Measurements from ENCODE around the gene ANO2. TPM values are rescaled to one million over a fixed set of nuclear protein-coding genes. Genes with fewer than 3 reads are reported as not detected.
A peak's percentile ranks its signal among the peaks of the same experiment; 100 is the strongest.

Gene ANO2
- total RNA-seq, 1 donor from 2014 or later: 82.9 TPM

GRCh38 chr12:5773550-5773949 lies 171.5 kb downstream of the ANO2 start:
- no peak for DNase-seq

DNA sequence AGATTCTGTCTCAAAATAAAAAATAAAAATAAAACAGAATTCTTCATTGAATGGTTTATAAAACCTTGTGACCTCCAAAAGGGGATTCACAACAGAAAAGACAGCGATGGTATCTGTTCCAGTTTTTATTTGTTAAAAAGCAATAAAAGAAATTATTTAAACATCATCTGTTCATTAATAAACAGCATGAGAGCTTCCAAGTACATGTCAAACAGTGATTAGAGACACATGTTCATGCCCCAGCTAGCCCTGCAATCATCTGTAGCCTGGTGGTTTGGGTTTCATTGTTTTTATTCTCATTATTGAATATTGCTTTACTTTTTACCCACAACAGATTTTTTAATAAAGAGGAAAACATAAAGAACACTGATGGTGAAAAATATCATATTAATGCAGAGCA lies 173.3 kb downstream of the ANO2 start:
- DNase-seq: no peak

- DNase-seq: no peak
Measured at GRCh38 chr12:5770727-5771126, 174.3 kb downstream of the ANO2 start.

DNA sequence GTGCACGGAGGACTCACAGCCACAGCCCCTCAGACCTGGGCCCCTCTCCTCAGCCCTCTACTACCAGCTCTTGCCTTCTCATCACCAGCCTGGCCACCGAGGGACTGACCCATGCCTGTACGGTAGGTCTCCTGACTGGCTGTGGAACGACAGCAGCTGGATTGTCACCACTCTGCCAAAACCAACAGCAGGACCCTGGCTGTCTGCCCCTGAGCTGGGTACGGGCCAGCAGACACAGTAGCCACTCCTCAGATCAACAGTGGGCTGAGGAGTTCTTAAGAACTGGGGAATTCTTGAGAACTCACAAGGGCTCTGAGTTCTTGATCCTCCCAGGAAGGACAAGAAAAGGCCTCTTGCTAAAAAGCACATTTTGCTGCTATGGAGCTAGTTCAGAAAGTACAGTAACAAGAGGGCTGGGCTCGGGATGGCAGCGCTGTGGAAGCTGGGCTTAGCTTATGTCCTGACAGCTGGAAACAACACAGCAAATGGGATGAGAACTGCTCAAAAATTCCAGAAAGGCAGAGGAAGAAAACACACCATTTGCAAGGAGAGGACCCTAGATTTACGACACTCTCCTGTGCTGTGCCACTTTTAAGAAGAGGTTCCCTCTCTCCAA lies 176.4 kb downstream of the ANO2 start:
- DNase-seq: no peak

DNA sequence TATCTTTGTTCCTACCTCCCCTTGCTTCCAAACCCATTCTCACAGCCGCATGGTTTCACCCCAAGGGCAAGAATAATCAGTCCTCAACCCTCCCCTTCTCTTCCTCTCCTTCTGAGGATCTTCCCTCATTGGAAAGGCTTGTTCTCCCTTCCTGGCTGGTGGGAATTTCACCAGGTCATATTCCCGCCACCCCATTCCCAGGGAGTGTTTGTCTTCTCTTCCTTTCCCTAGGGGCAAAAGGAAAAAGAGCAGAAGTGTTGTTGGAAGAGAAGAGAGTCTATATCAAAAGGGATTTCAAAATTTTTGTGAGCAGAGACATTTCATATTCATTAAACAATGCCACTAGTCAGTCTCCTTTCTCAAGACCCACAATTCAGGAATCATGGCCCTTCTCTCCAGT lies 176.9 kb downstream of the ANO2 start:
- DNase-seq: no peak

DNA sequence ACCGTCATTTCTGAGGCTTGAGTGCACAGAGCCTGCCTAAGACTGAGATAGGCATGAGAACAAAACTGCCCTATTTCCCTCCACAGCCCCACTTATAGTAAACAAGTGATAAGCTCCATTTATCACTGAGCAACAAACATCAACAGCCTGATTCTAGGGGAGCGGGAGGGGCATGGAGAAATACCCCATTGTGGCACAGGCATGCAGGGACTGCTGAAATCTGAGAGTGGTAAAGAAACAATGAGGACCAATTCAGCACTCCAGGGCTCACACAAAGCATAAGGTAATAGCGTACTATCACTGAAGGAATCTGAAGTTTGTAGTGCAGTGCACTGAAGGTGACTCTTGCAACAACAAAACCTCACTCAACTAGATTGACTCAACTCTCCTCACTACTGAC lies 186.7 kb downstream of the ANO2 start:
- DNase-seq: no peak

GRCh38 chr12:5756338-5756842 lies 188.7 kb downstream of the ANO2 start:
- no peak for DNase-seq

- no peak for DNase-seq
Measured at GRCh38 chr12:5748027-5748426, 197.0 kb downstream of the ANO2 start.

- DNase-seq: no peak
Measured at GRCh38 chr12:5746917-5747316, 198.1 kb downstream of the ANO2 start.

DNA sequence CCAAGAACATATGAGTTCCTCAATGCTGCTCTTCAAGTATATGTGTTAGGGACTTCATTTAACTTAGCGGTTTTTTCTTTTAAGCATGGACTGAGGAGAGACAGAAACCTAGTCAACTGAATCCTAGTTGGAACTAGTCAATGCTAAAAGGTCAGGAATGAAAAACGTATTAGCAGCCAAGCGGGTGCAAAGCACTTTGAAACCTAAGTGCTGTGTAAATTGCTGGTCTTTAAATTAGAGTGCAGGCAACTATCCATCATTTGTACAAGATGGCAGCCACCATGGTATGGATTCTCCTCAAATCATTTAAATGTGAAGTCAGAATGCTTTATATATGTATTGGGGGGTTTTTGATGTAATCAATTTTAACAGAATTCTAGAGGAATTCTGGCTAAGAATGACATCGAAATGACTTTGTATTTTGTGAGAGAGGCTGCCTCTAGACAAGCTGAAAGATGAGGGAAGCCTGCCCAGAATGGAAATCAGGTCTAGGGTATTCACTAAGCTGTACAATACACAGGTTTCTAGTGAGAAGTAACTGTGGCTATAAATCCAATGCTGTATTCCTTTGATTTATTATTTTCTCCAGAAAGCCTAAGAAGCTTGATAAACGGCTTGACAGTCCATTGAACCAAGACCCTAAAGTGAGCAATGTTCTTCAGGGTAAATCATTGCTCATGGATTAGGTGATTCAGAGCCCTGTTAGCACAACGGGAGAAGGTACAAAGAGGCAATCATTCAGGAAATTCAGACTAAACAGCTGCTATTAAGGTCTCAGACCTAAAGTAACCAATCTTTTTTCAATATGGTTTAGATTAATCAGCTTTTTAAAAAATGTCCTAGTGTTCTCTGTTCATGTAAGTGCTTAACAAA lies 198.8 kb downstream of the ANO2 start:
- no peak for DNase-seq

GRCh38 chr12:5745251-5745888 lies 199.7 kb downstream of the ANO2 start:
- peak; percentile 91 for DNase-seq

- DNase-seq: peak; percentile 28
Measured at GRCh38 chr12:5742258-5742657, 202.8 kb downstream of the ANO2 start.

GRCh38 chr12:5739917-5740316 lies 205.1 kb downstream of the ANO2 start:
- DNase-seq: no peak

GRCh38 chr12:5737778-5738177 lies 207.3 kb downstream of the ANO2 start:
- DNase-seq: no peak

- DNase-seq: no peak
Measured at GRCh38 chr12:5736527-5736926, 208.5 kb downstream of the ANO2 start.

- DNase-seq: no peak
Measured at GRCh38 chr12:5736016-5736415, 209.0 kb downstream of the ANO2 start.

DNA sequence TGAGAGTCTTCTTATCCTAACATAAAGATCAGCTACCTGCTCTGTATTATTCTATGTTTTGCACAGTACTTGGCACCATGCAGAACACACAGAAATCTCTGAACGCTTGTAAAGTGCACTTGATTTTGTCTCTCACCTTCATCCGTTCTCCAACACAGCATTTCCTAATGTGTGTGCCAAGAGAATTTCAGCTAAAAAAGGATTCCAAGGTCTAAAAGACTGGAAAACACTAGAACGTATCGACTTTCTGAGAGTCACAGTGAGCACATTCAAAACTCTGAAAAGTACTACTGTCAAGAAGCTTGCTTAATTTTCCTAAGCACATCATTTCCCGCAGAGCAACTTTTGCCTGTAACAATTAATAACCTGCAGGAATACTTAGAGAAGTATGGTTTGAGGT lies 211.1 kb downstream of the ANO2 start:
- DNase-seq: no peak

- DNase-seq: peak; percentile 49
Measured at GRCh38 chr12:5733136-5733755, 211.8 kb downstream of the ANO2 start.

DNA sequence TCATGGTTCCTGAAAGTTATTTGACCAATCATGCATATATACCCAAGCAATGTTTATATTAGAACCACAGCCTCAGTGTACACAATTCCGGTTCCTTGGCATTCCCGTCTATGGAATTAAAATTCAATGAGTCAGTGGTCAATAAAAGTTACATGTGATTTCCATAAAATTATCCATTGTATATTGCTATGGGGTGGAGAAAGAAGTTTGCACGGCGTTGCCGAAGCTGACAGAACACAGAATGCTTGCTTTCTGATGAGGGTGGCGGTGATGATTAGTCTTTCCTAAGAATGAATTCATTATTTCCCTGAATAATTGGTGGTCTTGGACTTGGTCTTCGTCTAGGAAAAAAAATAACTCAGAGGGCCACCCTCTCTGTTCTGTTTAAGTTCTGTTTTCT lies 214.1 kb downstream of the ANO2 start:
- no peak for DNase-seq

DNA sequence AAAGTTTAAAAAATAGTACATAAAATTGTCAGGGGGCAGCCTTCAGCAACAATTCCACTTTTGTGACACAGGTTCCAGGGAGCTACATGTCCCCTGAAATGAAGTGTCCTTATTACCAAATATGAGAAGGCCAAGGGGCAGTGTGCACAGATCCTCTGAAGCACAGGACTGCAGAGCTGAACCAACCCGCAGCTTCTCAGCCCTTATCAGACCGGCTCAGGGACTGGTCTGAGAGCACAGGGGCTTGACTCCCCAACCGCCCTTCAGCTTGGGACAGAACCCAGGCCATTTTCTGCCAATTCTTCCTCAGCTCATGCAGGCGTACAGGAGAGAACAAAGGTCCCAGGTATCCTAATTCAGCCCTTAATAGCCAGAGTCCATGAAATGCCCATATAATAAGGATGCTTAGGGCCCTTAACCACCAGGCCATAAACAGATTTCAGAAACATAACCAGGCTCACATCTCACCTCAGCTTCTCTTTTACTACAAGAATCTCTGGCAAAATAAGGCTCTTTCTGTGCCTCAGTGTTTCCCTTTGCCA lies 221.3 kb downstream of the ANO2 start:
- no peak for DNase-seq

GRCh38 chr12:5723071-5723470 lies 222.0 kb downstream of the ANO2 start:
- DNase-seq: no peak

DNA sequence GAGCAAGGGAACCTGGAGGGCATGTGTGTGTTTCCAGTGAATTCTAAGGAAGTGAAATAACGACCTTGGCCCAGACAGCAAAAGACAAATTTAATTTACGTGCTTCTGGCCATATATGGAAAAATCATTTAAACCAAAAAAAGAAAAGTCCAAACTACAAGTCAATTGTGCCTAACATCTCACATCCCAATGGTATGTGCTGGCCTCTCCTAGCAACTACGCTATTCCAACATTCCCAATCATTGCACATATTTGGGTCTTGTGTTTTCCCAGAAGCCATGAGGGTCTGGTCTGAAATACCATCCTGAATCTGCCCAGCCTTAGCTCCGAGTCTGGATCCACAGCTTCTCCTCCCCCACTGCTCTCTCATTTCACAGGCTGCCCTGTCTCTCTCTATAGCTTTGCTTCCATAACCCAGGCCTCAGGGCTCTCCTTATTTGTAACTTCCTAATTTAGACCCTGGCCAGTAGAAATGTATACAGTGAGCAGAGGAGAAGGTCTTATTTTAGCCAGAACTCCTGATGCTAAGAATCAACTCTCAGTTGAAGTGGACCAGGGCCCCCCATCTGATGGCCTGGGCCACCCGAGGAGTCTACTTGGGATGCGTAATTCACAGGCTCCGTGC lies 224.6 kb downstream of the ANO2 start:
- no peak for DNase-seq

Data from dermis blood vessel endothelial cell (primary cell).